ENCODE measurements around the gene ELANE.

DNA sequence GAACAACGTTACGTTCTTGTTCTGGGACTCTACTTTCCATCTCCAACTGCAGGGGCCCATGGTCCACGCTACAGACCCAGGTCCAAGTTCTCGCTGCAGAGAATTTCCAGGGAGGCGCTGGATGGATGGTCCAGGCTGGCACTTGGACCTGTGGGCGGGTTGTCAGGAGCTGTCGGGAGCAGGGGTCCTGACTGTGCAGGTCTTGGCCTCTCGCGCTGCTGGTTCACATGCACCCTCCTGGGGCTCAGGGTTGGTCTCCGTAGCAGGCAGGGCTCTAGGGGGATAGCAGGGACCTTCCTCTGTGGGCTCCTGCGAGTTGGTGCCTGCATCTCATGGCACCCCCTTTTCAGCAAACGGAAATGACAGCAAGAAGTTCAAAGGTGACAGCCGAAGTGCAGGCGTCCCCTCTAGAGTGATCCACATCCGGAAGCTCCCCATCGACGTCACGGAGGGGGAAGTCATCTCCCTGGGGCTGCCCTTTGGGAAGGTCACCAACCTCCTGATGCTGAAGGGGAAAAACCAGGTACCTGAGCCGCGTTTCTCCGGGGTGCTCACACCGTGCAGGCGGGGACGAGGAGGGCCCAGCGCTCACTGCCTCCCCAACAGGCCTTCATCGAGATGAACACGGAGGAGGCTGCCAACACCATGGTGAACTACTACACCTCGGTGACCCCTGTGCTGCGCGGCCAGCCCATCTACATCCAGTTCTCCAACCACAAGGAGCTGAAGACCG, 48.3 kb upstream of the ELANE start:
- TF ChIP-seq, protein P1, sequence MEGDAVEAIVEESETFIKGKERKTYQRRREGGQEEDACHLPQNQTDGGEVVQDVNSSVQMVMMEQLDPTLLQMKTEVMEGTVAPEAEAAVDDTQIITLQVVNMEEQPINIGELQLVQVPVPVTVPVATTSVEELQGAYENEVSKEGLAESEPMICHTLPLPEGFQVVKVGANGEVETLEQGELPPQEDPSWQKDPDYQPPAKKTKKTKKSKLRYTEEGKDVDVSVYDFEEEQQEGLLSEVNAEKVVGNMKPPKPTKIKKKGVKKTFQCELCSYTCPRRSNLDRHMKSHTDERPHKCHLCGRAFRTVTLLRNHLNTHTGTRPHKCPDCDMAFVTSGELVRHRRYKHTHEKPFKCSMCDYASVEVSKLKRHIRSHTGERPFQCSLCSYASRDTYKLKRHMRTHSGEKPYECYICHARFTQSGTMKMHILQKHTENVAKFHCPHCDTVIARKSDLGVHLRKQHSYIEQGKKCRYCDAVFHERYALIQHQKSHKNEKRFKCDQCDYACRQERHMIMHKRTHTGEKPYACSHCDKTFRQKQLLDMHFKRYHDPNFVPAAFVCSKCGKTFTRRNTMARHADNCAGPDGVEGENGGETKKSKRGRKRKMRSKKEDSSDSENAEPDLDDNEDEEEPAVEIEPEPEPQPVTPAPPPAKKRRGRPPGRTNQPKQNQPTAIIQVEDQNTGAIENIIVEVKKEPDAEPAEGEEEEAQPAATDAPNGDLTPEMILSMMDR (IDR thresholded peaks at IDR 0.05) = no peak
- TF ChIP-seq POLR2AphosphoS5 (IDR thresholded peaks at IDR 0.05) (no peak), POLR2A (IDR thresholded peaks at IDR 0.05) (no peak)

All from prostate gland (tissue), 2 donors.